Mesodermal cell (in vitro differentiated cells): Measurements from ENCODE around the gene NUFIP1.
A peak's percentile ranks its signal among the peaks of the same experiment; 100 is the strongest.

Experiments used
- H3K27ac ChIP-seq: 2 replicates; pipeline ENCODE4 v1.7.0; 2013; ENCODE audit warnings: mild to moderate bottlenecking, low read depth, low read length, moderate library complexity; ENCODE audit not compliant: severe bottlenecking
- H3K36me3 ChIP-seq: 2 replicates; pipeline ENCODE4 v1.7.1; 2013; ENCODE audit warnings: mild to moderate bottlenecking, low read length, moderate library complexity; ENCODE audit not compliant: control insufficient read depth, insufficient read depth
- H3K4me1 ChIP-seq: one replicate; pipeline ENCODE4 v1.7.1; 2013; ENCODE audit warnings: mild to moderate bottlenecking, low read length; ENCODE audit not compliant: insufficient read depth, control insufficient read depth, poor library complexity, severe bottlenecking
- H3K4me3 ChIP-seq: 2 replicates; pipeline ENCODE4 v1.7.0; 2013; ENCODE audit warnings: low read length, control low read depth, mild to moderate bottlenecking; ENCODE audit not compliant: insufficient read depth, poor library complexity, severe bottlenecking; ENCODE audit errors: extremely low read depth
- H3K9me3 ChIP-seq: 2 replicates; pipeline ENCODE4 v1.7.1; 2013; ENCODE audit warnings: mild to moderate bottlenecking, low read length, moderate library complexity; ENCODE audit not compliant: control insufficient read depth
- WGBS, 2 experiments: methylation state at CpG; one replicate each; pipeline ENCODE4 v1.1.5; 2013; ENCODE audit warnings: missing lambda C conversion rate in 2 of 2; ENCODE audit not compliant: insufficient coverage in 2 of 2; 5-methylcytosine and 5-hydroxymethylcytosine counted together

Gene NUFIP1

GRCh38 chr13:45004096-45004495 lies 14.8 kb upstream of the NUFIP1 start:
- no CpG with 5 or more reads among the region's 2 CpGs for WGBS, 2 experiments

DNA sequence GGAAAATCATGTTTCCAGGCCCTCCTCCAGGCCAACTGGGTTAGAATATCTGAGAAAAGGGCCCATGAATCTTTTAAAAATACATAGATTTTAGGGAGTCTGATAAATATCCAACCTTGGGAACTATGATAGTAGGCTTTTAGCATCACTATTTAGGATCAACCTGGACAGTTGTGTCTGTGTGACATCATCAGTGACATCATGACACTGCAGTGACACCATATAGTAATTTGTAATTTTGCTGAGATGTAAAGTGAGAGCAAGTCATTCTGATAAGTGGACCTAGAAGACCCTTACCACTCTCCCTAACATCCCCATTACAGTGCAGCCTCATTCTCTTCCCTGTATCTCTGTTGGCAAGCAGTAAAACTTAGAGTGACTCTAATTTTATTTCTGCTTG lies 14.1 kb upstream of the NUFIP1 start:
- H3K9me3 ChIP-seq: no peaks in the 10 kb centered on the region
- H3K4me3 ChIP-seq: no peak overlapping the region
- H3K36me3 ChIP-seq: peaks cover 65% of the 10 kb centered on the region
- H3K27ac ChIP-seq: no peak overlapping the region
- no peaks in the 10 kb centered on the region for H3K4me1 ChIP-seq

More at GRCh38 chr13:45004096-45004495, 14.8 kb upstream of the NUFIP1 start:
- peaks cover 70% of the 10 kb centered on the region for H3K36me3 ChIP-seq
- H3K9me3 ChIP-seq: no peaks in the 10 kb centered on the region
- no peak overlapping the region for H3K4me3 ChIP-seq
- H3K4me1 ChIP-seq: no peaks in the 10 kb centered on the region
- no peak overlapping the region for H3K27ac ChIP-seq

- 20 to 23% methylated on average over 9 of the region's 10 CpGs for WGBS, 2 experiments
- Histone ChIP-seq H3K9me3 (no peaks in the 10 kb centered on the region), H3K27ac (peak overlapping the region; percentile 85), H3K4me1 (peaks cover 12% of the 10 kb centered on the region), H3K4me3 (peak overlapping the region; percentile 93), H3K36me3 (peaks cover 18% of the 10 kb centered on the region)
Observed at GRCh38 chr13:44989941-44990340, 670 bp upstream of the NUFIP1 start.

GRCh38 chr13:44978328-44978727 lies 10.9 kb downstream of the NUFIP1 start:
- WGBS, 2 experiments: 100% methylated on average over 1 of the region's 1 CpG
- H3K4me3 ChIP-seq: no peak overlapping the region
- no peak overlapping the region for H3K27ac ChIP-seq
- H3K4me1 ChIP-seq: no peaks in the 10 kb centered on the region
- H3K9me3 ChIP-seq: no peaks in the 10 kb centered on the region
- peaks cover 54% of the 10 kb centered on the region for H3K36me3 ChIP-seq

DNA sequence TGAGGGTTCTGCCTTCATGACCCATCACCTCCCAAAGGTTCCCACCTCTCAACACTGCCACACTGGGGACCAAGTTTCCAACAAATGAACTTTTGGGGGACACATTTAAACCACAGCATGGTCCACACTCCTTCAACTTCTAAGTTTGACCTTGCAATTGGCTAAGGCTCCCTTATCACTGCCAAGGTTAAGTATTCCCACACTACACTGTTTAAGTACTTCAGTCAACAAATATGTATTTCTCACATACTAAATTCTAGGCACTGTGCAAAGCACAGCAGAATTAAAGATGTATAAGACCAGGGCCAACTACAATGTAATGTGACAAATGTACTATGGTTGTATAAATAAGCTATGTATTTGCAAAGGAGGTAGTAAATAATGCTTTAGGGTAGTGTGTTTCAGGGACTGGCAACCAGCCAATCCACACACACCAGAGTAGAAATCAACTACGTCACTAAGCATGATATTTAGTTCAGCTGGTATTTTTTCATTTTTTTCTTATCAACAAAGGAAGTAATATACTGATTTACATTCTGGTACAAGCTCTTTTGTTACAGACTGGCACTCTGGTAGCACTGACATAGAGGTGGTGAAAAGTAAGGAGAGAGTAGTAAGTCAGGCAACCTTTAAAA lies 12.2 kb downstream of the NUFIP1 start:
- H3K36me3 ChIP-seq: peaks cover 60% of the 10 kb centered on the region
- no peaks in the 10 kb centered on the region for H3K9me3 ChIP-seq
- WGBS, 2 experiments: no CpG with 5 or more reads among the region's 1 CpG
- H3K27ac ChIP-seq: no peak overlapping the region
- no peak overlapping the region for H3K4me3 ChIP-seq
- no peaks in the 10 kb centered on the region for H3K4me1 ChIP-seq

GRCh38 chr13:44976196-44976595 lies 13.1 kb downstream of the NUFIP1 start:
- Histone ChIP-seq H3K36me3 (peaks cover 53% of the 10 kb centered on the region), H3K9me3 (no peaks in the 10 kb centered on the region), H3K27ac (no peak overlapping the region), H3K4me1 (no peaks in the 10 kb centered on the region), H3K4me3 (no peak overlapping the region)
- 100% methylated on average over 1 to 2 of the region's 3 CpGs for WGBS, 2 experiments

DNA sequence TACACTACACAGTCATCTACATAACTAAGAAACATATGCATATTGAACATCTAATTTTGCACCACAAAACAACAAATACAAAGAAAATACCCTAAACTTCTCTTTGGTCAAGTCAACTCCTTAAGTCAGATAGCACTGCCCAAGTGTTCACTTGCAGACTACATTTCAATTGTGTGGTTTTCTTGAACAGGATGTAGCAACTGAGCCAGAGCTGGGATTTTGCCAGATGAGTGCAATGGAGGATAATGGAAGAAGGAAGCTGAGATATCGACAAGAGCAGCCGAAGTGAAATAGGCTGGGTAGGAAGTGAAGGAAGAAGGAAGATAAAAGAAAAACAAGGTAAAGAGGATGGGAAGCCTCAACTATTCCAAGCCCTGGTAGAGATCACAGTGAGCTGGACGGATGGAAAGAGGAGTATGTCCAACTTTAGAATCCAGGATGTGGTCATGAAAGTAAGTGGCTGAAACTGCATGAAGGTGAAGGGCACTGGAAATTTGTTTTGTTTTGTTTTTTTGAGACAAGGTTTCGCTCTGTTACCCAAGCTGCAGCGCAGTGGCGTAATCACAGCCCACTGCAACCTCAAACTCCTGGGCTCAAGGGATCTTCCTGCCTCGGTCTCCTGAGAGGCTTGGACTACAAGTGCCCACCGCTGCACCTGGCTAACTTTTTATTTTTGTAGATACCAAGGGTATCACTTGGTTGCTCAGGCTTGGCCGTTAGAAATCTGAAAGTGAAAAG lies 15.0 kb downstream of the NUFIP1 start:
- 82 to 91% methylated on average over 5 to 6 of the region's 9 CpGs for WGBS, 2 experiments
- Histone ChIP-seq H3K9me3 (no peaks in the 10 kb centered on the region), H3K4me1 (no peaks in the 10 kb centered on the region), H3K36me3 (peaks cover 44% of the 10 kb centered on the region), H3K27ac (no peak overlapping the region), H3K4me3 (no peak overlapping the region)

DNA sequence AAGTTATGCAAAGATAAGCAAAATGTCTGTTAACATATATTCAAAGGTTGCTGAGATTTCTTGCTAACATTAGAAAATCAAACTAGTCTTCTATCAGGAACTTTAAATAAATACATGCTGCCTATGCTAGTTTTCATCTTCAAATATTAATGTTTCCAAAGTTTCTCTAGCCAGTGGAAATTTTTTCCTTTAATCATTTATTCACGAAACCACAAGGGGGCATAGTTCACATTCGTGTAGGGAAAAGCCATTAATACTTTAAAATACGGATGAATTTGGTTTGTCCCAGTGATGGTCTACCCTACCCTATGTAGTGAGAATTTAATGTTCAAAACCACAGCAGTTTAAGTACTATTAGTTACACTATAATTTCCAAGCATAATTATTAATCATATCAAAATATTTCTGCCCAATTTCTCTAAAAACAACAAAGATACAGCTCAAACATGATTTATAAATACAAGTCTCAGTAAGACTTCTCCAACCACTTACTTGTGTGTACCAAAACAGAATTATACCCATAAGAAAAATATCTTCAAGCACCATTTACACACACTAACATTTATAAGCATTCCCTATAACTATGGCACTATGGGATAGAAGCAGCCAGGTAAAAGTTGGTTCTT lies 16.2 kb downstream of the NUFIP1 start:
- peaks cover 38% of the 10 kb centered on the region for H3K36me3 ChIP-seq
- H3K27ac ChIP-seq: no peak overlapping the region
- WGBS, 2 experiments: 83% methylated on average over 1 of the region's 3 CpGs; no CpG with 5 or more reads in 1 of the 2 experiments
- no peaks in the 10 kb centered on the region for H3K4me1 ChIP-seq
- no peak overlapping the region for H3K4me3 ChIP-seq
- no peaks in the 10 kb centered on the region for H3K9me3 ChIP-seq

DNA sequence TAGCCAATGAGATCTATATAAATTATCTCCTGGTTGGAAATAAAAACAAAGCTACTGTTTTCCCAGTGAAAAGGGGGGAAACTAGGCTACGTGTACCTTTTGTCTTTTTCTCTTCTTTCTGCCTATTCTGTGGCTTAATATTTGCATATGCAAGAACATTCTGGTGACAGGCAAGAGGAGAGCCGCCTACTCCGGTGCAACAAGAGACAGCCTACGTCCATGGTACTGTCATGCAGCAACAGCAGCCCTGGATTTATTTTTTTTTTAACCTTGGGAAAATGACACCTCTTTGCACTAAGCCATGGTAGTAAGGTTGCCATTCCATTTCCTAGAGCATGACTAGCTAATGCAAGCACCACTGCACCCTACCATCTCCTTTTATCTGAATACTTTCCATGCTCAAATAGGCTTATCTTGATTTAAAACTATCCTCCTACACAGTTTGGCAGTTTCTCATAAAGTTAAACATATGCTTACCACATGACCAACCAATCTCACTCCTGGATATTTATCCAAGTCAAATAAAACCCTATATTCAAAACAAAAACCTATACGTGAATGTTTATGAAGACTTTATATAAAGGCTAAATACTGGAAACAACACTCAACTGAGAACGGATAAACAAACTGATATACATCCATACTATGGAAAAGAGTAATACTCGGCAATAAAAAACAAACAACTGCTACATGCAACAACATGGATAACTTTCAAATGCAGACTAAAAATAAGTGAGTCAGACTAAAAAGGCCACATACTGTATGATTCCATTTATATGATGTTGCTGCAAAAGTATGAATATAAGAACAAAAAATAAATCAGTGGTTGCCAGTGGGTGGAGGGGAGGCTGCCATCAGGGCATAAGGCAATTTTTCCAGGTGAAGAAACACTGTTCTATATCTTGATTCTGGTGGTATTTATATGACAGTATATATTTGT lies 17.3 kb downstream of the NUFIP1 start:
- Histone ChIP-seq H3K27ac (no peak overlapping the region), H3K4me1 (no peaks in the 10 kb centered on the region), H3K36me3 (peaks cover 31% of the 10 kb centered on the region), H3K4me3 (no peak overlapping the region), H3K9me3 (no peaks in the 10 kb centered on the region)
- WGBS, 2 experiments: 91 to 93% methylated on average over 3 to 4 of the region's 7 CpGs
